Middle frontal gyrus (tissue), 1 donor: ENCODE data around the gene ANO2.

Source experiments
- DNase-seq: peaks from one replicate; pipeline ENCODE4 v3.0.0-alpha.2; 2015; ENCODE audit warnings: low spot score; ENCODE audit errors: extremely low spot score

ANO2 gene

DNA sequence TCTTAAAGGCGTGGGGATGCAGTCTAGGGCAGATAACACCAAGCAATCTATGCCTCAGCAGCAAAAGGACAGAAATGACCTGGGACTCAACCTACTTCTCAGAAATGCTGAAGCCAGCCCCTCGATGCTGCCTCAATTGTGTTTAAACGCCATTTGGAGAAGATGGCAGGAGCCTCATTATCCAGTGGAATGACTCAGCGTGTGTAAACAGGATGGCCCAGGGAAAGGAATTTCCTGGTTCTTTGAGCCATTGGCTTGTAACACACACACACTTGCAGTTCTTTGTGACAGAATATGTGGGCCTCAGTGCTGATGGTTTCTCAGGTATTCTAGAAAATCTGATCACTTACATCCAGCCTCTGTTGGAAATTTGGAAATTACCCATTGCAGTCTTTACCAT, 358.9 kb downstream of the ANO2 start:
- no peak for DNase-seq

DNA sequence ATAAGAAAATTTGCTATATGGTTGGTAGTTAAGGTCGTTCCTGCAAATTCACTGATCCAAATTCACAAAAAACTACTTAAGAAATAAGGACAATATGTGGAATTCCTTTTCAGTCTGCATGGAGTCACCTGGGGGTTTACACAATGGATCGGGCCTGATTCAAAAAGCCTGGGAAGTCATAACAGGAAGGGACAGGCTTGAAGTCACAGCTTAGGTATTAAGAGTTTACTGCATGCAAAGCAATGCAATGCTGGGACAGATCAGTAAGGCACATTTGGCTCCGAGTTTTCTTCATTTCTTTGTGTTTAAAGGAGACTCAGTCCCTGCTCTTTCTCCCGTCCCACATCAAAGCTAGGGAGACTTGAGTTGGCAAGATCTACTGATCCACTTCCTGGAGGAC, 359.9 kb downstream of the ANO2 start:
- no peak for DNase-seq

DNA sequence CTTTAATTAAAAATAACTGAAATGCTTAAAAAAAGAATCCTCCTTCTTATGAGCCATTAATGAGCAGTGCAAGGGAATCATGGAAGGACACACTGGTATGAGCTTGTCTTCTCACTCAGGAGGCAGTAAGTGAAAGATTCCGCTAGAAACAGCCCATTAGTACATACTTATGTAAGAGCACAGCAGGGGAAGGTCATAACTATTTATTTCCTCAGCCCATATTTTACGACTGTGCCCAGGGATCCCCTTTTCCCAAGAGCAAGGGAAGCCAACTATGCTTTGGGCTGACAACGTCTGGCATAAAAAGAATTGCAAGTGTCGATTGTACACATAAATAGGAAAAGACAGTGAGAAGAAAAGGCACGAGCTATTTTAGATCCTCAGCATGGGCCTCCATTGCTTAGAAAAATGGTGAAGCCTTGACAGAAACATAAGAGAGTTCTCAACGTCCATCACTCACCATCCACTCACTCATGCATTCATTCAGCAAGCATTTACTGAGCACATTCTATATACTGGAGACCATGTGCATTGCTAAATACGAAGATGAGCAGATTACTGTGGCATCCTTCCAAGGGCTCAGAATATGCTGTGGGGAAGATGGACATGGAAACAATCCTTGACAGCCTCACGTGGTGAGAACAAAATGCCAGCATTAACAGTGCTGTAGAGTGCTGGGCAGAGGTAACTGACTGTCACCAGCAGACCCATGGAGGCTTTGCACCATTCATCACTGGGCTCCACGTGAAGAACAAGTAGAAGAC, 360.5 kb downstream of the ANO2 start:
- no peak for DNase-seq

DNA sequence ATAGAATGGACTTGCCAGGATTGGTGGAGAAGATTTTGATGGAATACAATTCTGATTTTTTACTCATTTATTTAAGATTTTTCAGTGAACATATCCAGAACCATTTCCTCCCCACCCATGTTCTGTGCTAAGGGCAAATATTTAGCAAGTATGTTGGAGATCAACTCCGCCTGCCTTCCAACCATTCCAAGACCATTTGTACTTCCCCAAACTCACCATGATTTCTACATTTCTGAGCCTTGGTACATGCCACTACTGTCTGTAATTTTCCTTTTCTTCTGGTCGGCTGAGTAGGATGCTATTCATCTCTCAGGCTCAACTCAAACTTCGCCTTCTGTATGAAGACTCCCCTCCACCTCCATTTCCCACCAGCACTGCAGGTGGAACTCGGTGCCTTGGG, 362.5 kb downstream of the ANO2 start:
- no peak for DNase-seq

DNA sequence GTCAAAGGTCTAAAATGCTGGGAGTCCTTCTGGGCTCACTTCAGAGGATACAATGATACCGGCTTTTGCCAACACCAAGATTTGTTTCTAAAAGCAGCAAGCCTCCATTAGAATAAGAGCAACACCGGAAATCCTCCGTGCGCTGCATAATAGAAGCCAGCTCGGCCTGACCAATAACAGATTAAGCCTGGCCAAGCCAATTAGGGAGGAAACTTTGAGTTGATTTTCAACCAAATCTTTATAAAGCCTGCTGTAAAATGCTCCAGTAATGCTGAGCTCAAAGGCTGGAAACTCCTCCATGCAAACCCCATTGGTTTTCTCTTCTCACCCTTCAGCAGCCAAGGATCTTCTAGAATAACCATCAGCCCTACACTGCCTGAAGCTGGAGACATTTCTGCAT, 363.0 kb downstream of the ANO2 start:
- DNase-seq: no peak

DNA sequence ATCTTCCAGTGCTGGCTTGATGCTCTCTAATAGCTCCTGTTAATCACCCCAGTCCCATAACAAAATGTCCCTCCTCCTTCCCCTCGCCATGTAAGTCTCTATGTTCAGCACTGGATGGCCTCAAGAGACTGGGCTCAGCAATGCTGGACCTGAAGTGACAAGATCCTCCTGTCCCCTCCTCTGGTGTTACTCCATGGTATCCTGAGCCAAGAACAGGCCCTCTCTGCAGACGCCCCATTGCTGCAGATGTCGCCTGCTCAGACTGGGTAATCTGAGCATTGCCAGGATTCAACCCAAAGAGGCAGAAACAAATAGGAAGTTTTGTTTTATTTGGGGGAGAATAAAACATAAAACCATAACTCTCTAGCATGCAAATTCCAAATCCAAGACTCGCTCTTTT, 363.4 kb downstream of the ANO2 start:
- DNase-seq: no peak

DNA sequence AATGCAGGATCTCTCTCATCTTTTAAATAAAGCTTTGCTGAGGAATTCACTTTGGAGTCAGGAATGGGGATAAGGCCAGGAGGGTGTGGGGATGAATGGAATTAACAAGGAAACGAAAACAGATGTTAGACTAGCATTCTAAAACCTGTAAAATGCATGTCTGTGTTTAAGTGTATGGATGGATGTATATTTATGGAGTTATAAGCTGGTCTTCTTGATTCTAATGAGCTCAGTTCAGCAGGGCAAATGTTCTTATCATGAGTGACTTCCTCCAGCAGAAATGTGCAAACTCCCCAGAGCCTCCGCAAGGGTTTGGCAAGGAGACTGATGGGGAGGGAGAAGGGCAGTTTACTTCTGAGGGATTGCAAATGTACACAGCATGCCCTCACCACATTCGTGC, 364.0 kb downstream of the ANO2 start:
- DNase-seq: no peak

DNA sequence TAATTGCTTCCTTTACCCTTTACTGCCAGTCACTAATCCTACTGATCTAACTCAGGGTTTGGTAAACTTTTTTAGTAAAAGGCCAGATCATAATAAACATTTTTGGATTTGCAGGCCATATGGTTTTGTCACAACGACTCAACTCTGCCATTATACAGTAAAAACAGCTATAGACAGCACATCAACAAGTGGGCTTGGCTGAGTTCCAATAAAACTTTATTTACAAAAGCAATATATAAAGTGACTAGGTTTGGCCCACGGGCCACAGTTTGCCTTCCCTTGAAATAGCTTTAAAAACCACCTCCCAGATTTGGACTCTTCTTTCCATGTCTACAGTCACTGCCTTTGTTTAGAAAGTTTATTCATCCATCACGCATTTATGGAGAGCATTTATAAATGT, 366.3 kb downstream of the ANO2 start:
- no peak for DNase-seq

DNA sequence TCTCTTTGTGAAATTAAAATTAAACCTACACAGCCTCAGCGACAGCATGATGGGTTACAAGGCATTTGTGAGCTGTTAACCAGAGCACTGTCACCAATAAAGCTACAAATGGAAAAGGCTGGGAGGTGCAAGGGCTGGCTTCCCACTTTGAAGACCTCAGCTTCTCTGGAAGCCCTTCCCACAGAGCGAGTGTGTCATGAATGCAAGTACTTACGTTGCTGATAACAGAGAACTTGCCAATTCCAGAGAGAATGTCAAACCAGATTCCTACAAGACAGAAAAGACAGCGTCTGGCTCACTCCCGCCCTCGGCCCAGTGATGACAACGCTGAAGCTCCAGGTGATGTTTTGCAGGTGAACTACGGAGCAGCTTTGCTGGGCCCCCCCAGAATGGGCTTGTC, 367.3 kb downstream of the ANO2 start:
- no peak for DNase-seq

DNA sequence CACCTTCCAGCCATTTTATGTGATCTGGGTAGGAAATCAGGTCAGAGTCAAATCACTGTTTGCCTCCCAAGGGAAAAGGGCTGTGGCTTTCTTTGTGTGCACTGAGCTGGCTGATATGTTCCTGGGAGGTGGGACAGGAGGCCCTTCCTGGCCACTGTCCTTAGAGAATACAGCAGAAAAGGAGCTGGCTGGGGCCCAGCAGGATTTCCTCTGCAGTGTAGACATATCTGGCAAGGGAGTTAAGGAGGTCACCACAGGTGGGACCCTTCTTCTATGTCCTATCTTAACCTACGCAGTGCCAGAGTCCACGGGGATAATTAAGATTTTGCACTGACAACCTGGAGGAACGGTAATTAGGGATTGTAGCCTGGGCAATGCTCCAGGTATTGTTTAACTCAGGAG, 367.8 kb downstream of the ANO2 start:
- DNase-seq: no peak

DNA sequence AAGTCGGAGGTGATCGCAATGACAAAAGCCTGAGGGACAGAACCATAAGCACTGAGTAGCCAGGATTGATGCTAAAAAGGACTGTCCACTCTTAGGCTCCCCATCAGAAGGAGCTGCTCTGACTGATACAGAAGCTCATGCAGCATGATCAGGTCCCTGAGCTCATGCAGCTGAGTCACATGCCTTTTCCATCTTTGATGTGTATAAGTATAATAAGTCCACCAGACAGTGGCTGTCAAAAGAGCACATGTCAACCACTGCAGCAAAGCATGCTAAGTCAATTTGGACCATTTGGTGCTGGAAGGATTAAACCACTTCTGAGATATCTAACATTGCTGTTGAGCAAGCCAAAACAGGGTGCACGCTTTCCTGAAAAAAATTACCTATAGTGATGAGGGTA, 369.1 kb downstream of the ANO2 start:
- DNase-seq: no peak

DNA sequence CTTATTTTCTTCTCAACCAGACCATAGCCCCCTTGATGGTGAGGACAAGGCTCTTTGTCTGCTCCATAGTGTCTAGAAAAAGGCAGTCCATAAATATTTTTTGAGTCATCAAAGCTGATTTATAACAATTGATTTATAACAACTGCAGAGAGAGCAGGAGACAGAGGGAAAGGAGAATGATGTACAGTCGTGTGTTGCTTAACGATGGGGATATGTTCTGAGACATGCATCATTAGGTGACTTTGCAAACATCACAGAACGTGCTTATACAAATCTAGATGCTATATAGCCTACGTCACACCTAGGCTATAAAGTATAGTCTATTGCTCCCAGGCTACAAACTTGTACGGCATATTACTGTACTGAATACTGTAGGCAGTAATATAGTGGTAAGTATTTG, 369.8 kb downstream of the ANO2 start:
- DNase-seq: no peak

DNA sequence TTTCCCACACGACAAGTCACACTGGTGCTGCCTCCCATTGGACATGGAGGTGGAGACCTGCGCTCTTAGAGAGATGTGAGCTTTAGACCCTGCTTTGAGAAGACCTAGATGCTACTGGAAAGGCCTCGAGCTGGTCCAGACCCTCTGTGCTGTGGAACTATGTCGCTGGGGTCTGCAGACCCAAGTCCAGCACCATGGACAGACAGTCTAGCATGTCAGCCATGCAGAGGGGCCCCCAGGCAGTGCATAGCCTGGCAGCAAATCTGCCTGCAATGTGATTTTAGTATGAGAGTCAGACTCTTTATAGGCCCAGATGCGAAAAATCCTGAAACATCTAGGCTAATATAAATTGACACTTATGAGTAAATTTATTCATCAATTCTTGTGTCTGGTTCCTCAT, 371.7 kb downstream of the ANO2 start:
- DNase-seq: no peak

DNA sequence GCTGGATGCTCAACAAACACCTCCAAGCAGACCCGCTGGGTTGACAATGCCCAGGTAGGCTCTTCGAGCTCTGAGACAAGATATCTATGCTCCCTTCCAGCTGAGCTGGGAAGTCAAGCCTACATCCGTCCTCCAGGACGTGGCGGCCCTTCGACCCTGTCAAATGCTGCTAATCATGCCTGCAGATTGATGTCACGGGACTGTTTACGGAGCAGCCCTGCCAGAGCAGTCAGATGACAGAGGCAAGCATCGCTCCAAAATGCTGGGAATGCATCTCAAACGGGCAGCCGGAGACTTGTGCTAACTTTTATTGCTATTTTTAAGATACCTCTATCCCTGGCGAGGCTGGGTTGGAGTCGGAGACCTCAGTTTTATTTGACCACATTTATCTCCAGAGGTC, 373.9 kb downstream of the ANO2 start:
- DNase-seq: no peak

DNA sequence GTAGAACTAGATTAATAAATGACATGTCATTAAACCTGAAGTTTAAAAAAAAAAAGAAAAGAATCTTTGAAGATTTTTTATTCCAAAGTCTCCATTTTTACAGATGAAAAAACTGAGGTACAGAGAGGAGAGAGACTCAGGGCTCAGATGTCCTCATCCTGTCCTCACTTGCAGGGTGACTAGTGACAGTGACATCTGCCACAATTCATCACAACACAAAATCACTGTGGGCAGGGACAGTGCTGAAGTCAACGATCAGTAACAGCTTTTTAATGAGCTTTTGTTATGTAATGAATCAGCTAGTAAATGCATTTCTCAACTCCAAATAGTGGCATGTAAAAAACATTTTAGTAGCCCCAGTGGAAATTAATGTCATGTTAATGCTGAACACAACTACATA, 374.6 kb downstream of the ANO2 start:
- no peak for DNase-seq

DNA sequence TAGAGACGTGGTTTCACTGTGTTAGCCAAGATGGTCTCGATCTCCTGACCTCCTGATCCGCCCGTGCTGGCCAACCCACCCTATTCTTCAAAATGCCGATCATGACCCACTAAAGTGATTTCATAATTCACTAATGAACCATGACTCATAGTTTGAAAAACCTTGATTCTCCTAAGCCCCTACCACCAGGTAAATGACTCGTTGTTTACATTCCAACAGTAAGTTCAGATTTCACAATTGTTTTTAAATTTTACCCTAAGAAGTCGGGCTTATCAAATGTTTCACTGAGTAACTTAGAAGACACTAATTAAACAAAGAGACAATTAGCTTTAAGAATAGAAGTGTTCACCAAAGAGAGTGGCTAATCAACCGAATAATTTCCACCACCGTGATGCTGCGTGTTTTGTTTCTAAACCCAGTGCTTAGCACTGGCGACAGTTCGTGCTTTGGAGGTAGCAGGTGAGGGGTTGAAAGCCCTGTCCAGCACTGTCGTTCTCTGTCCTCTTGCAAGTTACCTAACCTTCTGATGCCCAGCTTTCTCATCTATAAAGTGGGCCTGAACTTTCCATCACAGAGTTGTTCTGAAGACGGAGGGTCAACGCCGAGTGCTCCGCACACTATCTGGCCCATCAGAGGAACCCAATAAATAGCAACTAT, 376.6 kb downstream of the ANO2 start:
- DNase-seq: no peak

DNA sequence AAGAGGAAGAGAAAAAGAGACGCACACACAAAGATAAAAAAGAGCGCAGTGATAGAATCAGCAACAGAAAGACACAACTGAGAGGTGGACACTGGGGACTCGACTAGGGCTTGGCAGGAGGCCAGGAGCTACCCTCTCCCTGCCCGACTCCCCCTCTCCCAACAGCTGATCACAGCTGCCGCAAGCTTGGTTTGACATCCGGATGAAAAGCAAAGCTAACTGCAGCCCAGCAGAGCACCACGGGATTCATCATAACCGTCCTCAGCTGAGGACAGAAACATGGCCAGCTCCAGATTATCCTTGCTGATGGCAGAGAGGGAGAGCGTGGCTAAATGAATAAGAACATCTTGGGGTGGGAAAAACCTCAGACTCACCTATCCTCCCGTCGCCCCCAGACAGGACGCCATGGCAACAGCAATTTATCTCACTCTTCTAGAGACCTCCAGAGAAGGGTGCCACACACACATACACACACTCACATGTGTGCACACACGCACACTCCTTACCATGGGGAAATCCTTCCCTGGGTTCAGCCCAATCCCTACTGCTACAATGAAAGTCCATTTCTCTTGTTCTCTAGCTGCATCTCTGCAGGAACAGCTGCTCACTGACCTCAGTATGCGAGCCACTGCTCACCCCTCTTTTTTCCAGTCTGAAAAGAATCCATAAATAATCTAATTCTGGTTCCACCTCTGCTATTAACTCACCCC, 377.9 kb downstream of the ANO2 start:
- DNase-seq: no peak

DNA sequence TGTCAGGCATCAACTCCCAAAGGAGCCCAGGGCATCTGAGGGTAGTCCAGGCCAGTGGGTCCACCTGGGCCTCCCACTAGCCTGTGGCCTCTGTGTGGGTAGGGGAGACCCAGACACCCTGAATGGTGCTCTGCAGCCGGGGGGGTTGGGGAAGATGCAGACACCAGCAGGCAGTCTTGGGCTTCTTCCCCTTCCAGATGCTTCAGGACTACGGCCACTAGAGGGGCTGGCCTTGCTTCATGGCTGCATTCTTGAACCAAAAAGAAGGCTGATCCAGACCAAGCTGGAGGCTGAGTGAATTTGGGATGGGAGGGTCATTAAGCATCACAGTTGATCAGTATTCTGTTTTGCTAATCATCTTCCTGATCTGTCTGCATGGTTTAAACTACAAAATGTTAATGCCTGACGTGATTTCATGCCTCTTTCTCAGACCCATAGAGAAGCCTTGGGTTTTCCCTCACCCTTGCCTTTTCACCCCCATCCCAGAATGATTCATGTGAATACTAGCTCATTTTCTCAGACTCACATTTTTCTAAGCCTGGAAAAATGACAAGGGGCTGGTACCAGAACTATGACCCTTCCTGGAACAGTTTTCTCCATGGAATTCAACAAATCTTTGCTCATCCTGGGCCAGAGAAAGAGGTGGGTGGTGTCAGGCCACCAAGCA, 379.0 kb downstream of the ANO2 start:
- no peak for DNase-seq

DNA sequence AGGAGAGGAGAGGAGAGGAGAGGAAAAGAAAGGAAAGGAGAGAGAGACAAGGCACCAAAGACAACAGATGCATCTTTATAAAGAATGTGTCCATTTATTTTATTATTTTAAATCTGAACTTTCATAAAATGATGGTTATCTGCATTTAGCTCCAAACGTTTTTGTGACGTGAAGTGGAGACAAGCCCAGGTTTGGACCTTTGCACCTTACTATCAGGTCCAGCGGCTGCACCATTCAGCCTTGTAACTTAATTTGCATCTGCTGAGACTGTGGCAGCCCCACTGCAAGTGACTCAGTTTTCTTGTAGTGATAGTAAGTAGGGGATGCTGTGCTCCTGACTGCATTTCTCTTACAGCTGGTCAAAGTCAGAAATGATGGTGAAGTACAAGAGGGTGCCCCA, 382.5 kb downstream of the ANO2 start:
- DNase-seq: no peak

DNA sequence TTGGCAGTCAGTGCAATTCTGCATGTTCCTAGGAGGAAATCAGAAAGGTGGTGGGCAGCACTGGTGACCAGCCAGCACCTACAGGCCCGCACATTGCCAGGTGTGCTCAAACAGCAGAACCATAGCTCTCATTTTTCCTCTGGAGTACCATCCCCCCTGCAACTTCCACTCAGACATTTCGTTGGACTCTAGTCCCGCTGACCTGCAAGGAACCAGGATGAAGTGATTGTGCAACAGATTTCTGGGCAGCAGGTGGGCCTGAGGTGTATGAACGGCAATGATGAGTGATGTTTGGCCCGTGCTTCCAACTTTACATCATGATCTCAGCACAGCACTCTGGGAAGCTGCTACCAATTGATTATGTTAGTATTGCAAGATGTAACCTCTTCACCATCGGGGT, 383.2 kb downstream of the ANO2 start:
- no peak for DNase-seq

DNA sequence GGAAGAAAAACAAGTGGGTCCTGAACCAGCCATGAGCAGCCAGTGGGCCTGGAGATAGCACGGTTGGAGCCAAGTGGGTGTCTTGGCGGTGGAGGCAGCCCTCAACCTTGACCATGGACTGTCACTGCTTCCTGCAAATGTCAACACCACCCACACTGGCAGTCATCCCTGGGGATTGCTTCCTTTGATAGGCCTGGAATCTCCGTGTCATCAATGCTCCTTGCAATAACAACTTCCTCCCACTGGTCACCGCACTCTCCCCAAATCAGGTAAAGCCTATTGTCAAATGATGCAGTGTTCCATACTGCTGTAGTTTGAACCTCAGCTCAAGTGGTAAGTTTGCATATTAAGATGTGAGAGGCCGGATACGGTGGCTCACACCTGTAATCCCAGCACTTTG, 384.0 kb downstream of the ANO2 start:
- no peak for DNase-seq

DNA sequence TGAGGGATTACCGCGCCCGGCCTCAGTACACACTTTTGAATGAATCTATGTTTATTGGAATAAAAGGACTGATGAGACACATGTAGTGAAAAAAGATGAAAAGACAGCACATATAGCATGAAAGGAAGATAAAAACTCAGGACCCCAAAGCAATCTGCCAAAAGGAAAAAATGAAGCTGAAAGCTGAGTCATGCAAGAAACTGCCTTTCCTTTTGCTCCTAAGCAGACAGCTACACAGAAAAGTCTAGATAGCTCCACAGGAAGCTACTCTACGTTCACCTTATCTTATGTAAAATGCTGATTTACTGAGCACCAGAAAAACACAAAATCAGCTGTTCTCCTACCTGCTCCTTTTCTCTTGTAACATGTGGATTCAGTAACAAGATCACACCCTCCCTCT, 384.8 kb downstream of the ANO2 start:
- DNase-seq: no peak
